Activated effector memory CD4-positive, alpha-beta T cell treated with anti-CD3 and anti-CD28 coated beads, Interleukin-2, amount 50 U/mL, for 16 hours (primary cell): Measurements from ENCODE around the gene BCKDHB.

Experiments used
- DNase-seq: peaks from one replicate; pipeline ENCODE4 v3.0.0-alpha.2; 2020

Gene BCKDHB

GRCh38 chr6:80154160-80154559 is 47.7 kb downstream of the BCKDHB start:
- DNase-seq = no peak

DNA sequence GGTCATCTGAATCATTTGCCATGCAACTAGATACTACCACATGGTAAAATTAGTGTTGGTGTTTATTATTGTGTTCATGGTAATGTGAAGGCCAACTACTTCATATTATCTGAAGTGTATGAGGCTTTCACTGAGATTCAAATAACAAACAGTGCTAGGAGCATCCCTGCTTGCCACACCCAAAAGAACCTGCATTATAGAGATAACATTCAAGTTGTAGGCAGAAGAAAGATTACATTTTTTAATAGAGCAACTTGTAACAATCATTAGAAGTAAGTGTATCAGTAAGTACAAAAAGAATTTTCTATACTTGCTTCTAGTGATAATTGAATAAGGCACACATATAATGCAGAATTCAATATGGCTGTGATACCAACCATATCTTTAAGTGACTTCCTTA is 49.8 kb downstream of the BCKDHB start:
- no peak for DNase-seq

DNA sequence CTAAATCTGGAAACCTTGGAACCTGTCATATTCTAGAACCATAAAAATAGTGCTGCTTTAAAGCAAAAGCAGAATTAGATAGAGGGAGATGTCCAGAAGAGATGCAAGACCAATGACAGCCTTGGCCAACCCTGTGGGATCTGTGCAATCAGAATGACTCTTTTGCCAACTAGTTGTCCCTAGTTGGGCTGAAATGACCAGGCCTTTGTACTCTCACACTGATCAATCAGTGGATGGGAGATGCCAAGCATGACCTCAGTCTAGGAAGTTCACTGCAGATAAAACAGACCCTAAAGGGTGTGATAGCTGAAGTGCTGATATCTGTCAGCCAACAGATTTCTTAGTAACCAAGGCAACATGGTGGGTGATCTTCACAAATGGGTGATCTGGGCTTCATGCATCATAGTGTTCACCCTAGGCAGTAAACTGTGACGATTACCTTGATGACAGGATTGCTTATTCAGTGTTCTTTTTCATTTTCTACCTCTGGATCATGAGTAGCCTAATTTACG is 52.1 kb downstream of the BCKDHB start:
- DNase-seq = no peak

DNA sequence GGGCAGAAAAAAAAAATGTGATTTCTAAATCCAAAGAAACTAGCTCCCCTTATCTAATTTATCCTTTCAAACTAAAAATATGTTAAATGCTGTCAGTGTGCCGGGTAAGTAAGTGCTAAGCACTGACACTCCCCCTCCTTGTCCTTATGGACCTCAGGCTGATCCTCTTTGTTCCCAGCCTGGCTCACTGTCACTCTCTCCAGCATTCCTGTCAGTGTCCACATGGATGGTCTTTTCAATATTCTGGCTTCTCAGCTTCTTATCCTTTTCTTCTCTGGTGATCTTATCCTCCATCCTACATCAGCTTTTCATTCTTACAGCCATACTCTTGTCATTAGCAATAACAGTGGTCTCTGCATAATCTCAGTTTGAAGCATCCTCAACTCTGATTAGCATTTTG is 55.0 kb downstream of the BCKDHB start:
- no peak for DNase-seq

DNA sequence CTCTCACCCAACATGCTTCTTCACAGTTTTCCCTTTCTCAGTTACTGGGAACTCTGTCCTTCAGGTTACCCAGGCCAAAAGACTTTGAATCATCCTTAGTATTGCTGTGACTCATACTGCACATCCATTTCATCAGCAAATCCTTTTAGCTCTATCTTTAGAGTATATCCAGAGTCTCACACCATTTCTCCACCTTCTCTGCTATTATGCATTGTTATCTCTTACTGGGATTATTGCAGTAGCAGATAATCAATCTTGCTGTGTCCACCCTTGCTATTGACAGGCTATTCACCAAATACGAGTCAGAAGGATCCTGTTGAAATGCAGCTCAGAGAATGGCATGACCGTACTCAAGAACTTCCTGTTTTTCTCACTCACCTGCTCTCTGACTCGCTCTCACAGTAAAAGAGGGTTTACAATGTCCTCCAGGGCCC is 57.3 kb downstream of the BCKDHB start:
- no peak for DNase-seq

GRCh38 chr6:80165143-80165542 is 58.7 kb downstream of the BCKDHB start:
- peak; percentile 64 for DNase-seq

GRCh38 chr6:80165819-80166218 is 59.3 kb downstream of the BCKDHB start:
- DNase-seq = no peak

DNA sequence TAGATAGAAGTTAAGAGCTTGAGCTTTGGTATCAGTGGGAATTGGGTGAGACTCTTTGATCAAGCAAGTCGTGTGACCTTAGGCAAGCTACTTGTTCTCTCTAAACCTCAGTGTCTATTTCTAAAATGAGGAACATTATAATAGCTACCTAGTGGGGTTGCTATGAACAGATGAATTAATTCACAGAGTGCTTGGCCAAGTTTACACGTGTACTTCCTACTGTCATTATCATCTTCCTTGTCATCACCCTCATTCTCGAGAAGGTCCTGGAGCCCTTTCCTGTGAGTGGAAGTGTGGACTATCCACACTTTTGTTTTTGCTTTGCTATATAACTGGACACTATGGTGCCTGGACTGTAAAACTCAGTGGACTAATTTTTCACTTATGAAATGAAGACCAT is 64.0 kb downstream of the BCKDHB start:
- no peak for DNase-seq

DNA sequence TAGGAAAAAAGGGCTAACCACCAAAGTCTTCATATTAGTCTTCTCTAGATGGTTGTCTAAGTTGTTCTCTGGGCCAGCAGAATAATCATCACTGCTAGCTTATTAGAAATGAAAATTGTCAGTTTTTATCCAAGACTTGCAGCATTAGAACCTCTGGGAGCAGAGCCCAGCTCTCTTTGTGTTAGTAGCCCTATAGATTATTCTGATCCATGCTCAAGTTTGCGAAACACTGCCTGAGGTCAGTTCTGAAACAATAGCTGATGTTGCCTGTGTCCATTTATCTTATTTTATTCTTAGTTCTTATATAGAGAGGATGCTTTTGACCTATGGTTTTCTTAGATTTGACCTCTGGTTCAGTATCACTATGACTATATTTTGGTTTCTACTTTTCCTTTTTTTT is 66.9 kb downstream of the BCKDHB start:
- DNase-seq = no peak

- no peak for DNase-seq
Observed at GRCh38 chr6:80174900-80175572, 68.6 kb downstream of the BCKDHB start.

DNA sequence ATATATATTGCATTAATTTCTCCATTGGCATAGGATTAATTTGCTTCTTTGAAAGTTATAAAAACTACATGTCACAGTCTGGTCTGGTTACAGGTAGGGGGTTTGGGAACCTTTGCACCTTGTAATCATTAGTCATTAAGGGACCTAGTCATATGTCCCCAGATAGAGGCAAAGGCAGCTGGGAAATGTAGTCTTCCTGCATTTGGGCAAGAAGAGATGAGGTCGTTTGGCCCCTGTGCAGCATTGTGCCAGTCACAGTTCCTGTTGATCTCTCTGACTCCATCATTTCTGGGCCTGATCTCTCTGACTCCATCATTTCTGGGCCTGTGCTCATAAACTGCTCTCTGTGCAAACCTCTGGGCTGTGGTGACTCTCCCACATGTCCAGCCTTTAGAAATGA is 73.2 kb downstream of the BCKDHB start:
- DNase-seq = no peak

GRCh38 chr6:80181352-80182081 is 75.0 kb downstream of the BCKDHB start:
- no peak for DNase-seq

DNA sequence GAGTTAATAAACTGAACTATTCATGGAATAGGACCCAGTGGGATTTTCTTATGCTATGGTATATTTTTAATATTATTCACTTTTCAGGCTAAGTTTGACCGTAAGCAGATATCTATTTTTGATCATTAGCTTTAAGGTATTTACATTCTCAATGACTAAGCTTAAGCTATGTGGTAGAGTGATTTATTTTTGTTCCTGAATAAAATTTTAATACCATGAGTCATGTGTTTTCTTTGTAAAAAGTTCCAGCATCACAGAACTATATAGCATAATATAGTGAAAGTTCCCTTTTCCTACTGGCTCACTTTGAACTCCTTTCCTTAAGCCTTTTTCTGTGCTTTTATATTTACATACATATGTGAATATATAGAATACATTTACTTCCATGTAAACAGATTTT is 75.8 kb downstream of the BCKDHB start:
- DNase-seq = no peak

DNA sequence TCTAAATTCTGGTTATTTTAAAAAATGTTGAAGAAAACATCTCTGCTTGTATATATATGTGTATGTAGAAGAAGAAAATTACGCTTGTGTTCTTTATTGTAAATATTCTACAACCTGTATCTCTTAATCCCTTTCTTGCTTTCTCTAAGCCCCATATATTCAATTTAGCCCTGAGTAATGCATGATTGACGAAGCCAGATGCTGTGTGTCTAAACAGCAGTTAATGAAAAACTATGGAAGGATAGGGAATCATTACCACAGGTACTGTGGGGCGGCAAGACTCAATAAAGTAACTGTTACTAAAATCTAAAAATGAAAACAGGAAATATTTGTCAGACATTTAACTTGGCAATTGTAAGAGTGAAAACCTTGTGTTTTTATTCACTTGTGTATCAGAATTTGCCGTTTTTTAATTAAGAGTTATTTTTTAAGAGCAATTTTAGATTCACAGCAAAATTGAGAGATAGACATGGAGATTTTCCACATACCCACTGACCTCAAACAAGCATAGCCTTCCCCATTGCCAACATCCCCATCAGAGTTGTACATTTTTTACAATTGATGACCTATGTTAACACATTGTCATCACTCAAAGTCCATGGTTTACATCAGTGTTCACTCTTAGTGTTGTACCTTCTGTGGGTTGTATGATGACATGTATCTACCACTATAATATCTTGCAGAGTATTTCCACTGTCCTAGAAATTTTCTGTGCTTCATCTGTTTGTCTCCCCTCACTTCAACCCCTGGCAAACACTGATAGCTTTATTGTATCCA is 76.7 kb downstream of the BCKDHB start:
- DNase-seq = no peak

GRCh38 chr6:80185492-80185891 is 79.0 kb downstream of the BCKDHB start:
- no peak for DNase-seq

GRCh38 chr6:80186082-80186481 is 79.6 kb downstream of the BCKDHB start:
- DNase-seq = no peak

GRCh38 chr6:80196906-80197305 is 90.4 kb downstream of the BCKDHB start:
- DNase-seq = no peak

DNA sequence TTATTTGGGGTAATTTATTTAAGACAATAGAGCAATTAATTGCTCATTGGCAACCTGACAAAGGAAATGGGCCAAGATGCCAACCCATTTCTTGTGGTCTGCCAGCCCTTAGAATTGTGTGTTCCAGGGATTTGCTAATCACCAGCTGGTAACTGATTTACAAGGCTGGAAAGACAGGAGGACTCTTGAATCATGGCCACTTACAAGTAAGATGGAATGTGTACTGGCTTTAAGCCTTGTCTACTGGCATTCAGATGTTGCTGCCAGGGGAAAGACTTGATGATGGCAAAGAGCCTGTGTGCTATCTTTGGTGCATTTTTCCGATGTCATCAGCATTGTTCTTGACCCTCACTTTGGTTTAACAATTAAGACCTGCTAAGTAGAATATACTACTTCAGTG is 91.0 kb downstream of the BCKDHB start:
- no peak for DNase-seq

- DNase-seq = no peak
Observed at GRCh38 chr6:80197986-80198385, 91.5 kb downstream of the BCKDHB start.

DNA sequence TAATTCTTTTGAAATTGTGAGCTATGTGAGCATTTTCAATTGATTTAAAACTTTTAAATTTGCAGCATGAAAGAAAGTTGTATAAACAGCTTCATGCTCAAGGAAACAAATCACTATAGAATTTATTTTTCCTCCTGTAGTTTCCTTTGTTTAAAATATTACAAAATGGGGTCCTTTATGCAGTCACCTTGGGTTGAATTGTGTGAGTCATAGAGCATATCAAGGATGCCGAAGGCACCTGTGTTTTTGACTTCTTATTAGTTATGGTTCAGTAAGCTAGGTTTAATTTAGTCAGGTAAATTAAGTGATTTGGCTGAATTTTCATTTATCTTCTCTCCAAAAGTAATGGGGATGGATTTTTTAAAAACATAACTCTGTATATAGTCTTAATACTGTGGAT is 96.8 kb downstream of the BCKDHB start:
- DNase-seq = no peak

- DNase-seq = no peak
Observed at GRCh38 chr6:80205404-80205803, 98.9 kb downstream of the BCKDHB start.

GRCh38 chr6:80206758-80207157 is 100.3 kb downstream of the BCKDHB start:
- DNase-seq = no peak

DNA sequence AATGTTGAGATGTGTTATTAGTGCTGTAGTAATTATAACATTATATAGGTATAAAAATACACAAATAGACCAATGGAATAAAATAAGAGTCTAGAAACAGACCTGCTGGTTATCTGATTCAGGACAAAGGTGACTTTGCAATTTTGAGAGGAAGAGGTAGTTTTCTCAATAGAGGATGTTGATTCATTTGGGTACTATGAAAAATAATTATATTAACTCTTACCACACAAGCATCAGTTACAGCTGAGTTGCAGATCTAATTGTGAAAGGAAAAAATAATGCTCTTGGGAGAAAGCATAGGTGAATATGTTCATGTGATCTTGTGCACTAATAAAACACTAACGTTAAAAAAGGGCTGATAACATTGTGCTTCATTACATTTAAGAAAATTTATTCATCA is 103.0 kb downstream of the BCKDHB start:
- no peak for DNase-seq

DNA sequence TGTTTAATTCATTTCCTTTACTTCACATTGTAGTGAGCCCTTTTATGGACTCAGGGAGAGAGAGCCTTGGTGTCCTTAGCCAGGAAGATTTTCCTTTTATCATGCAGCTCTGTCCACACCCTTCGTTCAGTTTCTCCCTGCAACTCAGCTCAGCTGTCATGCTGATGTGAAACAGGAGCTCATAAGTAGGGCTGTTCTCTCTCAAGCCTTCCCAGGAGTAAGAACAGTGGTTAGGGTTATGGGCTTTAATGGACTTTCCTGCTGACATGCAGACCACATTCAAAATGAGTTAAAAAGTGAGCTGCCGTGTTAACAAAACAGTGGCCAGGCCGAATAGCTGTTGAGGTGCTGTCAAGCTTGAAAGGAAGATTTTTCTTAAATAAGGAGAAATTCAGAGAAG is 104.1 kb downstream of the BCKDHB start:
- no peak for DNase-seq
